Measurements from ENCODE around the gene RRP15. TPM values are rescaled to one million over a fixed set of nuclear protein-coding genes. Genes with fewer than 3 reads are reported as not detected.
A peak's percentile ranks its signal among the peaks of the same experiment; 100 is the strongest.

RRP15 gene
- total RNA-seq, 6 experiments from 2014 or later: 24.9 to 33.6 (median 30.5) TPM

- no peaks in the 10 kb centered on the region for H3K36me3 Mint-ChIP-seq (ENCODE audit: low read depth)
- H3K9me3 Mint-ChIP-seq: no peaks in the 10 kb centered on the region
- no peak overlapping the region for H3K27ac Mint-ChIP-seq
- no peak for DNase-seq
- H3K4me1 Mint-ChIP-seq (ENCODE audit: low read depth): peaks cover 23% of the 10 kb centered on the region
- TF ChIP-seq CTCF (IDR thresholded peaks at IDR 0.05): no peak
- no peak overlapping the region for H3K4me3 Mint-ChIP-seq
- H3K27me3 Mint-ChIP-seq (ENCODE audit: insufficient read depth): peaks cover 1% of the 10 kb centered on the region; the same call in 1 of the 2 replicates
These were observed 51.2 kb downstream of the RRP15 start for GRCh38 chr1:218336328-218336727.

- H3K4me3 Mint-ChIP-seq: no peak overlapping the region
- no peaks in the 10 kb centered on the region for H3K9me3 Mint-ChIP-seq
- no peak overlapping the region for H3K27ac Mint-ChIP-seq
- TF ChIP-seq CTCF (IDR thresholded peaks at IDR 0.05): peak; percentile 88
- peak; percentile 25 for DNase-seq
- no peaks in the 10 kb centered on the region for H3K27me3 Mint-ChIP-seq (ENCODE audit: insufficient read depth)
- no peaks in the 10 kb centered on the region for H3K36me3 Mint-ChIP-seq (ENCODE audit: low read depth)
- peaks cover 12% of the 10 kb centered on the region; the same call in 1 of the 2 replicates for H3K4me1 Mint-ChIP-seq (ENCODE audit: low read depth)
These were observed 54.3 kb downstream of the RRP15 start for GRCh38 chr1:218339267-218339831.

GRCh38 chr1:218341325-218341724 lies 56.2 kb downstream of the RRP15 start:
- no peak for DNase-seq
- peaks cover 9% of the 10 kb centered on the region for H3K4me1 Mint-ChIP-seq (ENCODE audit: low read depth)
- no peaks in the 10 kb centered on the region for H3K27me3 Mint-ChIP-seq (ENCODE audit: insufficient read depth)
- no peak overlapping the region for H3K27ac Mint-ChIP-seq
- no peak overlapping the region for H3K4me3 Mint-ChIP-seq
- no peaks in the 10 kb centered on the region for H3K9me3 Mint-ChIP-seq
- no peak for TF ChIP-seq CTCF (IDR thresholded peaks at IDR 0.05)
- no peaks in the 10 kb centered on the region for H3K36me3 Mint-ChIP-seq (ENCODE audit: low read depth)

GRCh38 chr1:218342091-218342490 lies 57.0 kb downstream of the RRP15 start:
- no peak for TF ChIP-seq CTCF (IDR thresholded peaks at IDR 0.05)
- Mint-ChIP-seq H3K27ac (no peak overlapping the region), H3K36me3 (ENCODE audit: low read depth) (no peaks in the 10 kb centered on the region), H3K27me3 (ENCODE audit: insufficient read depth) (peaks cover 4% of the 10 kb centered on the region), H3K4me3 (no peak overlapping the region), H3K4me1 (ENCODE audit: low read depth) (peaks cover 15% of the 10 kb centered on the region), H3K9me3 (no peaks in the 10 kb centered on the region)
- DNase-seq: no peak

GRCh38 chr1:218344814-218345672 lies 60.0 kb downstream of the RRP15 start, which contains the start of gene TGFB2:
TGFB2 (plus strand) TSS chr1:218345336; CDS start chr1:218346702, 1,366 bp downstream.
- H3K9me3 Mint-ChIP-seq: no peaks in the 10 kb centered on the region
- H3K27me3 Mint-ChIP-seq (ENCODE audit: insufficient read depth): peaks cover 4% of the 10 kb centered on the region
- no peak within 1 kb of the TSS for H3K4me3 Mint-ChIP-seq
- no peak within 1 kb of the TSS; the same call in 1 of the 2 replicates for H3K27ac Mint-ChIP-seq
- H3K4me1 Mint-ChIP-seq (ENCODE audit: low read depth): peaks cover 34% of the 10 kb centered on the region
- H3K36me3 Mint-ChIP-seq (ENCODE audit: low read depth): no peaks in the 10 kb centered on the region
- DNase-seq: peak; percentile 53
- peak; percentile 23; the same call in 1 of the 2 replicates for TF ChIP-seq CTCF (IDR thresholded peaks at IDR 0.05)
